Esophagus squamous epithelium (tissue), 5 donors: Measurements from ENCODE around the gene ZNF230. TPM values are rescaled to one million over a fixed set of nuclear protein-coding genes. Genes with fewer than 3 reads are reported as not detected.

Source experiments
- DNase-seq: peaks from one replicate; lab custom pipeline; 2025; lab: John Stamatoyannopoulos, UW
- H3K27ac ChIP-seq, 4 donors: fragments of 200-600 bp; sonication (generic); one replicate each; pipeline ENCODE4 v1.5.1; 2016 to 2019; ENCODE audit warnings: mild to moderate bottlenecking in 1 of 4
- H3K27me3 ChIP-seq, 4 donors: fragments of 200-600 bp; sonication (generic); 1 replicate in 3 of 4; 2 replicates in 1 of 4; pipeline versions ENCODE4 v1.5.1 to v1.6.0; 2017 to 2021; ENCODE audit warnings: antibody characterized with exemption in 1 of 4
- H3K36me3 ChIP-seq, 3 donors: fragments of 200-600 bp; sonication (generic); one replicate each; pipeline ENCODE4 v1.5.1; 2016 to 2019
- H3K4me1 ChIP-seq, 3 donors: fragments of 200-600 bp; sonication (generic); one replicate each; pipeline ENCODE4 v1.5.1; 2017 to 2019
- H3K4me3 ChIP-seq, 4 donors: fragments of 200-600 bp; sonication (generic); 1 replicate in 3 of 4; 2 replicates in 1 of 4; pipeline ENCODE4 v1.5.1; 2016 to 2019; ENCODE audit warnings: mild to moderate bottlenecking in 2 of 4, moderate library complexity in 1 of 4
- H3K9me3 ChIP-seq, 3 donors: fragments of 200-600 bp; sonication (generic); one replicate each; pipeline ENCODE4 v1.5.1; 2016 to 2019
- POLR2A ChIP-seq, 4 donors: fragments of 450-650 bp; IDR thresholded peaks; one replicate each; pipeline ENCODE4 v1.6.1; 2017; ENCODE audit warnings: antibody characterized with exemption in 4 of 4, mild to moderate bottlenecking in 4 of 4, moderate library complexity in 3 of 4
- WGBS, 2 donors: methylation state at CpG; one replicate each; pipeline ENCODE4 v1.1.5; 2018; 5-methylcytosine and 5-hydroxymethylcytosine counted together
- intact Hi-C: fragments of 100-400 bp; cut with DNase I; formaldehyde crosslinking; loops from one replicate; pipeline ENCODE4 v1.15.0; 2022
- total RNA-seq, 4 donors: library from RNA; depleted of rRNA; stranded (reverse); fragments of >200 nt; gene quantifications; one replicate each; pipeline ENCODE4 v1.1.0, GENCODE V29; 2016
- TF ChIP-seq, protein P1 (sequence below), 6 experiments: fragments of 450-650 bp in 4 of 6; fragments of 200-600 bp in 2 of 6; sonication (generic) in 2 of 6; IDR thresholded peaks; one replicate each; pipeline ENCODE4 v1.5.1; 2016 to 2019; ENCODE audit warnings: antibody characterized with exemption in 6 of 6, mild to moderate bottlenecking in 4 of 6, moderate library complexity in 4 of 6
- donor health status: DM: yes; HTN: yes; CAD: no.

Gene ZNF230
- total RNA-seq, 4 donors from 2014 or later, result 1.1 to 6.3 (median 1.8) TPM

DNA sequence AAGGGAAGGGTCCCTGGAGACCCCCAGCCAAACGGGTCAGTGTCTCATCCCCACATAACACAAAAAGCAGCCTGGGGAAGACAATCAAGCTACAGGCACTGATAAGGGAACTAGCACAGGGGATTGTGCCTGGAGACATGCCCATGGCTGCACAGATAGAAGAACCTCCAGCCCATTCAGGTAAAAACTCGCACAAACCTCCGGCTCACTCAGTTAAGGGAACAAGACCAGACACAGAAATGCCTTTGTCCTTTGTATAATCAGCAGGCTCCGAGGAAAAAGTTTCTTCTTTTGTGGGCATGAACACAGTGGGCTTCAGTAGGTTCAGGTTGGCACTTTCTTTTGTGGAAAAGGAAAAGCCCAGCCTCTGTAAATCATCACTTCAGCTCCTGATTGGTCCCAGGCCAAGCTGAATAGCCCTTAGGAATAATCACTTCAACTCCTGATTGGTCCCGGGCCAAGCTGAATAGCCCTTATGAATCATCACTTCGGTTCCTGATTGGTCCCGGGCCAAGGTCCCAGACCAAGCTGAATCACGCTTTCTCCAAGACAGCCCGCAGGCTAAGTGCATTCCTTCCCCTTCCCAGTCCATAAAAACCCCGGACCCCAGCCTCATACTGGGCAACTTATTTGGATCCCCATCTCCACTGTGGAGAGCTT is 5.0 kb upstream of the ZNF230 start:
- H3K27ac ChIP-seq, result no peak overlapping the region
- peaks cover 0 to 13% (median 5%) of the 10 kb centered on the region in 3 donors for H3K4me1 ChIP-seq
- H3K36me3 ChIP-seq, result peaks cover 0 to 52% (median 7%) of the 10 kb centered on the region in 3 donors
- H3K27me3 ChIP-seq, result no peaks in the 10 kb centered on the region
- intact Hi-C loops, result no loop called here
- H3K9me3 ChIP-seq, result peaks cover 0 to 33% (median 10%) of the 10 kb centered on the region in 3 donors
- DNase-seq, result no peak
- TF ChIP-seq POLR2A (IDR thresholded peaks at IDR 0.05), result no peak
- WGBS, 2 donors, result 39 to 65% methylated on average over 7 to 8 of the region's 10 CpGs
- no peak overlapping the region for H3K4me3 ChIP-seq

DNA sequence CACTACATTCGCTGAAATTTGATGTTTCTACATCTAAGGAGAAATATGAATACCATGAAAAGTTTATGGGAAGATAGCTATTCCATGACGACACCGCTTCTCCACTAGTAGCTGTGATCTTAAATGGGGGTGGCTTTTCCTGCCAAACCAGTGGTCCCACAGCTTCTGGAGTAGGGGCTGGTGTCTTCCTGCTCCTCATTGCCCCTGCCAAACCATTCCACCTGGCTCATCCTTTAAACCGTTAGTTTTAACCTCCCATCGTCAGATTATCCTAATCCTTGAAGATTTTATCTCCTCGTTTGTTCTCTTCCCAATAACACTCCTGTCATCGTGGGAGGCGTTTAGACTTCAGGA is 568 bp upstream of the ZNF230 start:
- H3K4me1 ChIP-seq, result peaks cover 0 to 26% (median 5%) of the 10 kb centered on the region in 3 donors
- DNase-seq, result no peak
- WGBS, 2 donors, result 12 to 13% methylated on average over 8 of the region's 8 CpGs
- TF ChIP-seq, protein P1, sequence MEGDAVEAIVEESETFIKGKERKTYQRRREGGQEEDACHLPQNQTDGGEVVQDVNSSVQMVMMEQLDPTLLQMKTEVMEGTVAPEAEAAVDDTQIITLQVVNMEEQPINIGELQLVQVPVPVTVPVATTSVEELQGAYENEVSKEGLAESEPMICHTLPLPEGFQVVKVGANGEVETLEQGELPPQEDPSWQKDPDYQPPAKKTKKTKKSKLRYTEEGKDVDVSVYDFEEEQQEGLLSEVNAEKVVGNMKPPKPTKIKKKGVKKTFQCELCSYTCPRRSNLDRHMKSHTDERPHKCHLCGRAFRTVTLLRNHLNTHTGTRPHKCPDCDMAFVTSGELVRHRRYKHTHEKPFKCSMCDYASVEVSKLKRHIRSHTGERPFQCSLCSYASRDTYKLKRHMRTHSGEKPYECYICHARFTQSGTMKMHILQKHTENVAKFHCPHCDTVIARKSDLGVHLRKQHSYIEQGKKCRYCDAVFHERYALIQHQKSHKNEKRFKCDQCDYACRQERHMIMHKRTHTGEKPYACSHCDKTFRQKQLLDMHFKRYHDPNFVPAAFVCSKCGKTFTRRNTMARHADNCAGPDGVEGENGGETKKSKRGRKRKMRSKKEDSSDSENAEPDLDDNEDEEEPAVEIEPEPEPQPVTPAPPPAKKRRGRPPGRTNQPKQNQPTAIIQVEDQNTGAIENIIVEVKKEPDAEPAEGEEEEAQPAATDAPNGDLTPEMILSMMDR (IDR thresholded peaks at IDR 0.05), result no peak
- no peak for TF ChIP-seq POLR2A (IDR thresholded peaks at IDR 0.05)
- intact Hi-C loops, result no loop called here
- H3K9me3 ChIP-seq, result peaks cover 0 to 30% (median 5%) of the 10 kb centered on the region in 3 donors
- H3K27me3 ChIP-seq, result no peaks in the 10 kb centered on the region
- H3K4me3 ChIP-seq, result peak overlapping the region; percentile 64 to 90 (median 83)
- peak overlapping the region; percentile 80 to 84 (median 82) for H3K27ac ChIP-seq
- H3K36me3 ChIP-seq, result peaks cover 0 to 23% (median 0%) of the 10 kb centered on the region in 3 donors

DNA sequence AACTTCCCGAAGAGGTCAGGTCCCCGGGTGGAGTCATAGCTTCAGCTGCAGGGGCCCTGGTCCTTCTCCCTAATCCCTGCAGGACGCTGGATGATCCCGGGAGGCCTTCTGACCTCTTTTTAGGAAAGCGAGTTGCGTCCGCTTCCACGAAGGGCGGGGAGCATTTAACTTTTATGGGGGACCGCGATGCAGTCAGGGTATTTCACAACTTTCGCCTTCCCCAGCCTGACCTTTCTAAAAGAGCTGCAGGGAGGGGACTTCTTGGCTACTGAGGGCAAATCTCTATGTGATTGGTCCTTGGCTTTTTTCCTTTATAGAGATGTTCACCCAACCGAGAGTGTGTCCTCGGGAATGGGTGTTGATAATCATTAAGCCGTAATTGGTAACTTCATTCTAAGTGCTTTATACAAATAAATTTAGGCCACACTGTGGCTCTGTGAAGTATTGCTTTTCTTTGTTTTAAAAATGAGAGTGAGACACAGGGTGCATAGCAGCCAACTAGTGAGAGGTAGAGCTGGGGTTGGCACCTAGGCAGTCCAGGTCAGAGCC is 778 bp downstream of the ZNF230 start:
- TF ChIP-seq, protein P1 (IDR thresholded peaks at IDR 0.05), result peak in 2 of 6 experiments; percentile 15 to 18
- TF ChIP-seq POLR2A (IDR thresholded peaks at IDR 0.05), result no peak
- Histone ChIP-seq H3K4me3 (peak overlapping the region; percentile 64 to 90 (median 83)), H3K4me1 (peaks cover 0 to 20% (median 5%) of the 10 kb centered on the region in 3 donors), H3K36me3 (peaks cover 4 to 29% (median 9%) of the 10 kb centered on the region in 3 donors), H3K9me3 (peaks cover 0 to 37% (median 11%) of the 10 kb centered on the region in 3 donors), H3K27ac (peak overlapping the region; percentile 80 to 84 (median 82)), H3K27me3 (no peaks in the 10 kb centered on the region)
- no peak for DNase-seq
- intact Hi-C loops, result no loop called here
- 2 to 3% methylated on average over 13 to 14 of the region's 15 CpGs for WGBS, 2 donors

DNA sequence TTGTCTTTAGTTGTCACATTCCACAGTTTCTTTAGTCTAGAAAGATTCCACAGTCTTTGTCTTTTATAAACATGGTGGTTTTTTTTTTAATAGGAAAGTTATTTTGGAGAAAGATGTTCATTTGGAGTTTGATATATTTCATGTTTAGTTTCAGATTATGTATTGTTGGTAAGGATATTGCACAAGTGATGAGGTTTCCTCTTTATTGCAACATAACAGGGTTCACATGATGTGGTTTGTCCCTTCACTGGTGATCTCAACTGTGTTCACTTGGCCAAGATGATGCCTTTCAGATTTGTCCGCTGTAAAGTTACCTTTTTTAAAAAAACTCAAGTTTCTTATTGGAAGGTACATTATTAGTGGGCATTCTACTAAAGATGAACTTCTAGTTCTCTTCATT is 3.2 kb downstream of the ZNF230 start:
- TF ChIP-seq POLR2A (IDR thresholded peaks at IDR 0.05), result no peak
- H3K9me3 ChIP-seq, result peaks cover 0 to 61% (median 32%) of the 10 kb centered on the region in 3 donors
- DNase-seq, result no peak
- intact Hi-C loops, result no loop called here
- no peak overlapping the region for H3K4me3 ChIP-seq
- H3K27ac ChIP-seq, result no peak overlapping the region
- H3K36me3 ChIP-seq, result peaks cover 23 to 53% (median 33%) of the 10 kb centered on the region in 3 donors
- peaks cover 0 to 20% (median 5%) of the 10 kb centered on the region in 3 donors for H3K4me1 ChIP-seq
- no peaks in the 10 kb centered on the region for H3K27me3 ChIP-seq
- WGBS, 2 donors, result 82 to 92% methylated on average over 1 of the region's 1 CpG

DNA sequence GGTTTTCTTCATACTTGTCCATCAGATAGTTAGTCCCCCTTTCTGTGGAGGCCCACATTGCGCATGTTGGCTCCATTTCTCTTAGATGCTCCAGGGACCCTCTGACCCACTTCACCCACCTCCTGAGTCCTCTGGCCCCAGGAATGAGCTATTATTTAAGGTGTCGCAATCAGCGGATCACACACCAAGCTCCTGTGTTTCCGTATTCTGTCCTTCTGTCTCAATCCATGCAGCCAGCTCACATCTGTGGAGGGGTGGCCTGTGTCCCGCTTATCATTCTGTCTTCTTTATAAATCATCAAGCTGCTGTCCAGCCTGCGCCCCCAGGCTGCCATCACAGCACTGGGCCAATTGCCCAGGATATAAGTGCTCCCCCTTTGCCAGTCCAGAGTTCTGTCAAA is 4.7 kb downstream of the ZNF230 start:
- TF ChIP-seq POLR2A (IDR thresholded peaks at IDR 0.05), result no peak
- TF ChIP-seq, protein P1 (IDR thresholded peaks at IDR 0.05), result no peak
- peaks cover 28 to 68% (median 35%) of the 10 kb centered on the region in 3 donors for H3K36me3 ChIP-seq
- peaks cover 0 to 76% (median 46%) of the 10 kb centered on the region in 3 donors for H3K9me3 ChIP-seq
- H3K4me3 ChIP-seq, result no peak overlapping the region
- no peak overlapping the region for H3K27ac ChIP-seq
- DNase-seq, result no peak
- WGBS, 2 donors, result 94 to 96% methylated on average over 6 of the region's 6 CpGs
- peaks cover 0 to 14% (median 0%) of the 10 kb centered on the region in 3 donors for H3K4me1 ChIP-seq
- no peaks in the 10 kb centered on the region for H3K27me3 ChIP-seq
- intact Hi-C loops, result no loop called here

DNA sequence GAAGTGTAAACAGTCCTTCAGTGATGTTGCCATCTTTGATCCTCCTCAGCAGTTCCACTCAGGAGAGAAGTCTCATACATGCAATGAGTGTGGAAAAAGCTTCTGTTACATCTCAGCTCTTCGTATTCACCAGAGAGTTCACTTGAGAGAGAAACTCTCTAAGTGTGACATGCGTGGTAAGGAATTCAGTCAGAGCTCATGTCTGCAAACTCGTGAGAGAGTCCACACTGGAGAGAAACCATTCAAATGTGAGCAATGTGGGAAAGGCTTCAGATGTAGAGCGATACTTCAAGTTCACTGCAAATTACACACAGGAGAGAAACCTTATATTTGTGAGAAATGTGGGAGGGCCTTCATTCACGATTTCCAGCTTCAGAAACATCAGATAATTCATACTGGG is 7.7 kb downstream of the ZNF230 start:
- Histone ChIP-seq H3K27ac (no peak overlapping the region), H3K36me3 (peaks cover 28 to 72% (median 35%) of the 10 kb centered on the region in 3 donors), H3K9me3 (peaks cover 0 to 97% (median 66%) of the 10 kb centered on the region in 3 donors), H3K4me1 (no peaks in the 10 kb centered on the region), H3K27me3 (no peaks in the 10 kb centered on the region), H3K4me3 (peak overlapping the region in 1 of 4 donors; percentile 35)
- no peak for DNase-seq
- TF ChIP-seq, protein P1 (IDR thresholded peaks at IDR 0.05), result no peak
- TF ChIP-seq POLR2A (IDR thresholded peaks at IDR 0.05), result no peak
- intact Hi-C loops, result no loop called here
- 92 to 96% methylated on average over 5 of the region's 5 CpGs for WGBS, 2 donors
